Neural progenitor cell (in vitro differentiated cells): ENCODE results near the gene ARL2.

ENCODE experiments used
- CTCF ChIP-seq: fragments of 200-600 bp; sonication (generic); IDR thresholded peaks from 2 replicates; pipeline ENCODE4 v1.5.1; 2017; ENCODE audit warnings: antibody characterized with exemption, mild to moderate bottlenecking
- EZH2 ChIP-seq: fragments of 200-600 bp; sonication (generic); IDR thresholded peaks from 2 replicates; pipeline ENCODE4 v1.6.1; 2017; ENCODE audit warnings: antibody characterized with exemption, mild to moderate bottlenecking, moderate library complexity

DNA sequence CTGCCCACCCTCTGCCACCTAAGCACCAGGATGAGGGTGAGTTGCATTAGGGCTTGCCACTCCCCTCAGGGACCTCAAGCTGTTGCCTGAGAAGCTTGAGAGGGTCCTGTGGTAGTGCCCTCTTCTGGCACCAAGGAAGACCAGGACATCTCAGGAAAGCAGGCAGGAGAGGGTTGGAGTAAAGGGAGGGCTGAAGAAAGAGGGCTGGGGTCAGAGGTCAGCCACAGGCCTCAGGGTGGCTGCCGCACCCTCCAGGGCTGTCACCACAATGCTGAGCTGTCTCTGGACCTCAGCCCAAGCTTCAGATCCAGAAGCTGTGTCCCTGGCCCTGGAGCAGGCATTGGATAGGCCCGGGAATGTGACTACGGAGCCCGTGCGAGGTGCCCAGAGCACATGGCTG, 31.1 kb downstream of the ARL2 start:
- TF ChIP-seq CTCF: no peak
- TF ChIP-seq EZH2: no peak
